Epidermal melanocyte (primary cell): ENCODE results near the gene BLTP1.
"Not testable (repeated sequence)": the region's sequence is repeated elsewhere in the genome, so short reads cannot be mapped to it uniquely, and the experiment has no call there.

Experiments
- DNase-seq: peaks from one replicate; pipeline ENCODE4 v3.0.0; 2011; ENCODE audit warnings: low spot score; ENCODE audit not compliant: insufficient read length

The BLTP1 gene

GRCh38 chr4:122151982-122152710, at the start of gene BLTP1:
Gene BLTP1, plus strand, starts transcription at chr4:122152331. Its CDS starts 18,317 bp downstream, at chr4:122170648.
- DNase-seq = peak; percentile 88

- DNase-seq = no peak
These were observed 47.9 kb upstream of the BLTP1 start for GRCh38 chr4:122104184-122104583.

GRCh38 chr4:122107680-122108079, 44.5 kb upstream of the BLTP1 start:
- no peak for DNase-seq

GRCh38 chr4:122110304-122110703, 41.8 kb upstream of the BLTP1 start:
- not testable (repeated sequence) for DNase-seq

GRCh38 chr4:122117743-122118142, 34.4 kb upstream of the BLTP1 start:
- no peak for DNase-seq

GRCh38 chr4:122118243-122118642, 33.9 kb upstream of the BLTP1 start:
- no peak for DNase-seq

GRCh38 chr4:122119739-122120138, 32.4 kb upstream of the BLTP1 start:
- no peak for DNase-seq

GRCh38 chr4:122121593-122121992, 30.5 kb upstream of the BLTP1 start:
- DNase-seq = no peak

GRCh38 chr4:122122083-122122482, 30.0 kb upstream of the BLTP1 start:
- DNase-seq = no peak

- DNase-seq = no peak
These were observed 23.1 kb upstream of the BLTP1 start for GRCh38 chr4:122129061-122129460.

GRCh38 chr4:122131562-122132157, 20.5 kb upstream of the BLTP1 start:
- DNase-seq = no peak

- DNase-seq = no peak
These were observed 19.2 kb upstream of the BLTP1 start for GRCh38 chr4:122132891-122133290.

- DNase-seq = no peak
These were observed 13.0 kb upstream of the BLTP1 start for GRCh38 chr4:122139139-122139538.

GRCh38 chr4:122140834-122141233, 11.3 kb upstream of the BLTP1 start:
- DNase-seq = no peak

- DNase-seq = no peak
These were observed 9.4 kb upstream of the BLTP1 start for GRCh38 chr4:122142687-122143086.

- DNase-seq = no peak
These were observed 5.5 kb upstream of the BLTP1 start for GRCh38 chr4:122146652-122147051.

GRCh38 chr4:122150931-122151330, 1.2 kb upstream of the BLTP1 start:
- DNase-seq = no peak

GRCh38 chr4:122152711-122153226, 638 bp downstream of the BLTP1 start:
- DNase-seq = no peak

- DNase-seq = no peak
These were observed 4.7 kb downstream of the BLTP1 start for GRCh38 chr4:122156819-122157218.

- no peak for DNase-seq
These were observed 11.2 kb downstream of the BLTP1 start for GRCh38 chr4:122163301-122163700.

GRCh38 chr4:122163767-122164166, 11.6 kb downstream of the BLTP1 start:
- DNase-seq = no peak

- DNase-seq = no peak
These were observed 15.2 kb downstream of the BLTP1 start for GRCh38 chr4:122167369-122167768.

- DNase-seq = no peak
These were observed 18.6 kb downstream of the BLTP1 start for GRCh38 chr4:122170775-122171174.
